ENCODE results near the gene ZNF460. TPM values are rescaled to one million over a fixed set of nuclear protein-coding genes. Genes with fewer than 3 reads are reported as not detected.
A peak's percentile ranks its signal among the peaks of the same experiment; 100 is the strongest.

ZNF460 gene
- polyA plus RNA-seq, 2 of the 4 experiments (the other 2 are of a cell fraction), result 0.50 to 16.1 TPM

GRCh38 chr19:57292547-57292946 lies 12.3 kb downstream of the ZNF460 start:
- H3K4me3 ChIP-seq, result no peak overlapping the region
- peak; percentile 28 for FAIRE-seq
- DNase-seq (ENCODE audit: low read depth in 1 of 2, low spot score in 1 of 2), result no peak
- ATAC-seq, result no peak
- H3K9me3 ChIP-seq, result peaks cover 100% of the 10 kb centered on the region
- ChIA-PET CTCF (interaction anchor here (0.6 kb wide), 1 partner anchor 20 kb away, joined by 3 read pairs; no protein-coding TSS in a partner anchor), POLR2A (interaction anchor here (0.6 kb wide), 1 partner anchor 207 kb away, joined by 4 read pairs; the partner anchor contains the start of gene ZNF773)
- WGBS (ENCODE audit: missing lambda C conversion rate), result 90% methylated on average over 1 of the region's 1 CpG
- H3K27ac ChIP-seq, result no peak overlapping the region
- TF ChIP-seq ZNF302 (CRISPR knock-in tag; IDR thresholded peaks at IDR 0.05) (no peak), BHLHE40 (IDR thresholded peaks at IDR 0.05; ENCODE audit: low read depth, low read length) (no peak), HOXB5 (CRISPR knock-in tag; IDR thresholded peaks at IDR 0.05) (no peak), TP53 (CRISPR knock-in tag; IDR thresholded peaks at IDR 0.05) (no peak), NR3C1 (IDR thresholded peaks at IDR 0.05) (no peak), ELK1 (IDR thresholded peaks at IDR 0.05; ENCODE audit: low read depth, low read length) (no peak), MAFK (IDR thresholded peaks at IDR 0.05; ENCODE audit: partially characterized antibody) (no peak), HES2 (IDR thresholded peaks at IDR 0.05) (no peak)
- H3K4me1 ChIP-seq, result no peaks in the 10 kb centered on the region
- no peak overlapping the region for H3K4me2 ChIP-seq

- Histone ChIP-seq H3K4me1 (no peaks in the 10 kb centered on the region), H3K27ac (no peak overlapping the region), H3K4me3 (no peak overlapping the region), H3K9me3 (peaks cover 100% of the 10 kb centered on the region), H3K4me2 (no peak overlapping the region)
- FAIRE-seq (peak; percentile 78), DNase-seq (ENCODE audit: low read depth in 1 of 2, low spot score in 1 of 2) (no peak), ATAC-seq (no peak)
- ChIA-PET CTCF (no interaction called here), POLR2A (no interaction called here)
- TF ChIP-seq CHD4 (IDR thresholded peaks at IDR 0.05; ENCODE audit: borderline replicate concordance) (0 out of 2 replicates have a peak, but pooled peaks have one; percentile 59), HOXB13 (CRISPR knock-in tag; IDR thresholded peaks at IDR 0.05; ENCODE audit: low read depth) (no peak), GATA3 (IDR thresholded peaks at IDR 0.05; ENCODE audit: borderline replicate concordance) (no peak), EP300 (IDR thresholded peaks at IDR 0.05) (no peak), EHF (CRISPR knock-in tag; IDR thresholded peaks at IDR 0.05) (no peak)
- WGBS (ENCODE audit: missing lambda C conversion rate), result 96% methylated on average over 1 of the region's 1 CpG
Measured at GRCh38 chr19:57293719-57294118, 13.4 kb downstream of the ZNF460 start.

- H3K27ac ChIP-seq, result no peak overlapping the region
- peak; percentile 25 to 47; a peak in 3 of 6 replicates for ATAC-seq
Measured at GRCh38 chr19:57302020-57302465, 21.8 kb downstream of the ZNF460 start.

GRCh38 chr19:57302727-57303401 lies 22.6 kb downstream of the ZNF460 start:
- no peak overlapping the region for H3K4me2 ChIP-seq
- CTCF ChIA-PET, result interaction anchor here (0.5 to 1.1 kb wide), 2 partner anchors 29 to 275 kb away, joined by 3 read pairs; no protein-coding TSS in a partner anchor
- WGBS (ENCODE audit: missing lambda C conversion rate), result 86% methylated on average over 7 of the region's 7 CpGs
- TF ChIP-seq GATA3 (IDR thresholded peaks at IDR 0.05; ENCODE audit: borderline replicate concordance), result no peak
- TF ChIP-seq CBX2 (IDR thresholded peaks at IDR 0.05; ENCODE audit: borderline replicate concordance, low read depth), result no peak
- no peak for TF ChIP-seq SMC3 (IDR thresholded peaks at IDR 0.05)
- no peak for TF ChIP-seq JUN (IDR thresholded peaks at IDR 0.05)
- TF ChIP-seq HOXB5 (CRISPR knock-in tag; IDR thresholded peaks at IDR 0.05), result no peak
- no peak for TF ChIP-seq ZC3H11A (IDR thresholded peaks at IDR 0.05)
- TF ChIP-seq HDAC2 (IDR thresholded peaks at IDR 0.05), result no peak
- no peak for TF ChIP-seq RCOR1 (IDR thresholded peaks at IDR 0.05; ENCODE audit: low read depth, low read length)
- no peak for TF ChIP-seq RARB (CRISPR knock-in tag; IDR thresholded peaks at IDR 0.05)
- no peak for TF ChIP-seq RNF2 (IDR thresholded peaks at IDR 0.05; ENCODE audit: borderline replicate concordance, low read depth)
- TF ChIP-seq MAFK (IDR thresholded peaks at IDR 0.05; ENCODE audit: partially characterized antibody), result no peak
- no peak for TF ChIP-seq ZNF302 (CRISPR knock-in tag; IDR thresholded peaks at IDR 0.05)
- TF ChIP-seq REST (IDR thresholded peaks at IDR 0.05), result no peak
- TF ChIP-seq RFX5 (IDR thresholded peaks at IDR 0.05), result no peak
- no peak for TF ChIP-seq ELK1 (IDR thresholded peaks at IDR 0.05; ENCODE audit: low read depth, low read length)
- TF ChIP-seq ZSCAN20 (CRISPR knock-in tag; IDR thresholded peaks at IDR 0.05), result no peak
- no peak for FAIRE-seq
- POLR2A ChIA-PET, result no interaction called here
- DNase-seq (ENCODE audit: low read depth in 1 of 2, low spot score in 1 of 2), result no peak
- H3K27ac ChIP-seq, result no peak overlapping the region
- no peak overlapping the region for H3K4me3 ChIP-seq
- peaks cover 92% of the 10 kb centered on the region for H3K9me3 ChIP-seq
- ATAC-seq, result peak; percentile 37 to 64; a peak in 4 of 6 replicates
- no peaks in the 10 kb centered on the region for H3K4me1 ChIP-seq

More at GRCh38 chr19:57302020-57302465, 21.8 kb downstream of the ZNF460 start:
- no peak for TF ChIP-seq JUN (IDR thresholded peaks at IDR 0.05)
- TF ChIP-seq EP300 (IDR thresholded peaks at IDR 0.05), result no peak
- POLR2A ChIA-PET, result no interaction called here
- Histone ChIP-seq H3K4me1 (no peaks in the 10 kb centered on the region), H3K9me3 (peaks cover 93% of the 10 kb centered on the region), H3K4me2 (no peak overlapping the region), H3K4me3 (no peak overlapping the region)
- FAIRE-seq (no peak), DNase-seq (ENCODE audit: low read depth in 1 of 2, low spot score in 1 of 2) (no peak)
- CTCF ChIA-PET, result no interaction called here
- WGBS (ENCODE audit: missing lambda C conversion rate), result 71% methylated on average over 1 of the region's 1 CpG

Measured in A549 (cell line).